ENCODE results near the gene FAM107B.
"Not testable (repeated sequence)": the region's sequence is repeated elsewhere in the genome, so short reads cannot be mapped to it uniquely, and the experiment has no call there.

Gene FAM107B

DNA sequence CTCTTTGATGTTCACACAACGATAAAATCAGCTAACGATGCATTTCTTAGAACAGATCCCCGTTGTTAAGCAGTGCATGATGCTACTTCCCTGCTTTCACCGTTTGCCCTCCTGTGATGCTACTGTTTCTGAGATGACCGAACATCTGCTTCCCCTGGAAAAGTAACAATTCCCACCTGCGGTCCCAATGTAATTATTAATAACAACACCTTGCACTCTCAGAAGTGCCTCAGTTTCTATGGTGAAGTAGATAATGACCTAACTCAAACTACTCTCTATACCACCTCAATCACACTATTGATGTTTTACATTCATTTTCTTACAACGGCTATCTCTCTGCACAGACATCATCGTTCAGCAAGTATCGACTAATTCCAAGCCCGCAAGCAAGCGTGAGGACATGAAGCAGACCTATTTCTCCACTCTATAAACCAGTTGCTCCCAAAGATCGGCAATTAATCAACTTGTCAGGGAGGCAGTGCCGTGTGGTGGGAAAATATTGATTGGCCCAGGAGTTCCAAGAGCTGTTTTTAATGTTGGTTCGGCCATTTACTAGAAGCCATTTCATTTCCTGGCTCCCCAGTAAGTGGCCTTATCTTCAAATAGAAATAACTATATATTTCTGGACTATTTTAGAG, 42.7 kb downstream of the FAM107B start:
- no peak for DNase-seq

GRCh38 chr10:14728346-14728745, 46.4 kb downstream of the FAM107B start:
- DNase-seq, result no peak

DNA sequence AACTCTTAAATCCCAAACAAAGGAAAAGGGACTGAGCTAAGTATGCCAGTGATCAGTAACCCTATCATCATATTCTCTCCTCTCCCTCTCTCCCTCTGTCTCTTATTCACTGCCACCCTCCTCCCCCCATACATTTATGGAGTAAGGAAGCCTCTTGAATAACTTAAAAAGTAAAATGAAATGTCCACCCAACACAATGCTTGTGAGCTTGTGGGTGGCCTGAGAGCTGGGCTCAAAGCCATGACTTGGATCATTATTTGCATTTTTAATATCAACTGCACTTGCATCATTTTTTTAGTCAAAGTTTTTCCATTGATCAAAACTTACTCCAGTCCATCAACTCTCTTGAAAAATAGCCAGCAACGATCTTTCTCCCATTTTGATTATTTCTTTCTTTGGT, 46.8 kb downstream of the FAM107B start:
- no peak for DNase-seq

DNA sequence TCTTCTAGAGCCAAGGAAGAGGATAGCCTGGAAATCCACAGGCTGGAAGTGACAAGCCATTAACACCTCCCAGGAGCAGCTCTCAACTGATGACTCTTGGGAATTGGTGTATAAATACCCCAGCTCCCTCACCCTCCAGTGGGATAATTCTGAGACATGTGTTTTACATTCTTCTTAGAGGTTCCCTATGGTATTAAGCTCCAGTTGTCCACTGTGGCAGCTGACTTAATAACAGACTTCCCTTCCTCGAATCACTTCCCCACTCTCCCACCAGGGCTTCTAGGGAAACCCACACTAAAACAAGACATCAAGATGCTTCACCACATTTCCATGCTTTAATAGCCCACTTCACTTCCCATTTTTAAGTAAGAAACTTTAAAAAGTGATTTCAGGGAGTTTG, 47.2 kb downstream of the FAM107B start:
- DNase-seq, result no peak

- DNase-seq, result no peak
Measured at GRCh38 chr10:14724931-14725330, 49.8 kb downstream of the FAM107B start.

- no peak for DNase-seq
Measured at GRCh38 chr10:14723052-14723689, 51.5 kb downstream of the FAM107B start.

DNA sequence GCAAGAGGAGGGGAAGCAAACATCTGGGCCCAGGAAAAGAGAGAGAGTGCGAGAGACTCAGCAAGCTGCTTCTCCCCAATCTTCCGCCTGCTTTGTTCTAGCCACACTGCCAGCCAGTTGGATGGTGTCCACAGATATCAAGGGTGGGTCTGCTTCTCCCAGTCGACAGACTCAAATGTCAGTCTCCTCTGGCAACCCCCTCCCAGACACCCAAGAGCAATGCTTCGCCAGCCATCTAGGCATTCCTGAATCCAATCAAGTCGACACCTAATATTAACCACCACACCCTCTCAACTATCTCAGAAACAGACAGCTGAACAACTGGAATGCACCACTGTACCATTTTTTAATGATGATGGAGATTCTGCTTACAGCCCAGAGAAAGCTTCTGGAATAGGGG, 57.1 kb downstream of the FAM107B start:
- DNase-seq, result no peak

- no peak for DNase-seq
Measured at GRCh38 chr10:14712991-14713424, 61.7 kb downstream of the FAM107B start.

- not testable (repeated sequence) for DNase-seq
Measured at GRCh38 chr10:14709344-14709743, 65.4 kb downstream of the FAM107B start.

DNA sequence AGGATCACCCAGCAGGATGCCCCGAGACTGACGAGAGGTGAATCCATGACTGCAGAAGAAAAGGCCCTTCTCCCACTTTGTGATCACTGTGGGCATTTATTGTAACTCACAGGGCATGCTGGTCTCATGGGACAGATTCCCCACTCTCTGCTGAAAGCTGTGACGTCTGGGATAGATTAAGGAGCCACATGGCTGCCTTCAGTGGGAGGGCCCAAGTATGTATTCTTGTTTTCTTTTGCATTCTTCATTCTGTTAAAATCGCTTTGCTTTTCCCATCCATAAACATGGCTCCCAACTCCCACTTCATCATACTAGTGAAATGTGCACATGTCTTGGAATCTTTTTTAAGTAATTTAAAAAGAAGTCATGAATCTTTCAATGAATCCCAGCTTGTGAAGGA, 67.2 kb downstream of the FAM107B start:
- DNase-seq, result no peak

GRCh38 chr10:14705548-14706230, 69.0 kb downstream of the FAM107B start:
- no peak for DNase-seq

DNA sequence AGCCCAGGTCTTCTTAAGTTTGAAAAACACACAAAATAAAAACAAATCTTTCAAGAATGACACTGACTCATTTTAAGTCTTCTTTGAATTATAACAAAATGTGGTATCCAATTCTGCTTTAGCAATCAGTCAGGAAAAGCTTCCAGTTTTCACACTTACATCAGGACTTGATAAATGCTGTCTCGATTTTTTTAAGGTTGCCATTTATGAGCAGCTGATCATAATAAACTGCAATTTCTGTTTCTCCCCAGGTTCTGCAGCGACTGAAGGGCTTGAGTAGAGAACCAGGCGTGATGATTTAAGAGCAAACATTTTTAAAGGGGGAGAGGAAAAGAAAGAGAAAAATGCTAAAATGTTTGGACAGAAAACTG, 71.1 kb downstream of the FAM107B start:
- DNase-seq, result no peak

GRCh38 chr10:14701466-14701865, 73.2 kb downstream of the FAM107B start:
- DNase-seq, result no peak

DNA sequence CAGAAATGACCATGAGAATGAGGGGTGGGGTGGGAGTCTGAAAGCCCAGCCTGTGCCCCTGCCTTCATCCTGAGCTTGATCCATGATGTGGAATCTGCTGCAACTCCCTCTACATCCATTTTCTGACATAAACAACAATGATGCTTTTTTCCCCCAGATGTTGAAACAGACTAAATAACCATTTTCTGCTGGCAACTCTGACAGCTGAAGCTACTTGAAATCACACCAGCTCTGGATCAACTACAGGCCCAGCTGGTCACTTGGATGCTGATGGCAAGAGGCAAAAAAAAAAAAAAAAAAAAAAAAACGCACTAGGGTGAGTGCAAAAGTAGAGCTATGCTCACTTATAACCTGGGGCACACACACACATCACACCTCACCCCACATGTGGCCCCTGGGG, 74.2 kb downstream of the FAM107B start:
- no peak for DNase-seq

DNA sequence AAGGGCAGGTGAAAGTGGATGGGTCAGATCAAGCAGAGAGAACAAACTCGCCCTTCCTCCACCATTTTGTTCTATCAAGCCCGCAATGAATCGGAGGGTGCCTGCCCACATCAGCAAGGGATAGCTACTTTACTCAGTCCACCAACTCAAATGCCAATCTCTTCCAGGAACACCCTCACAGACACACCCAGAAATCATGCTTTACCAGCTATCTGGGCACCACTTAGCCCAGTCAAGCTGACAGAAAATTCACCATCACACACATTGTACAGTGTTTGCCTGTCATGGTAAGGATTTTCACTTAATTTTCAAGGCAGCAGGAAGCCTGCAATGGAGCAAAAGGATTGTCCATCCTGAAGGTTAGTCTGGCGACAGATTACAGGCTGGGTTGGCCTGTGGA, 75.2 kb downstream of the FAM107B start:
- no peak for DNase-seq

DNA sequence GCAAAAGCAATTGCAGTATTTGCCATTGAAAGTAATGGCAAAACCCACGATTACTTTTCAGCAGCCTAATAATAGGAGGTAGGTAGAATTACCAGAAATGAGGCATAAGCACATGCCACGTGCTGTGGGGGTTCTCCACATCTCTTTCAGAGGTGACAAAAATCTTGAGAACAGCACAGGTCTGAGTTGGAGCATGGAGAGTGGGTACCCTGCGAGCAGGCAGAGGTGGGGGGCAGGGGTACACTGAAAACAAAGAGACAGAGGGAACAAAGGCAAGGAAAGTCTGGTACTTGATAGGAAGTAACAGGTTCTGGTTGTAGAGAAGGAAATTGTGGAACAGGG, 75.9 kb downstream of the FAM107B start:
- DNase-seq, result no peak

- no peak for DNase-seq
Measured at GRCh38 chr10:14698111-14698828, 76.4 kb downstream of the FAM107B start.

GRCh38 chr10:14697281-14697680, 77.4 kb downstream of the FAM107B start:
- DNase-seq, result no peak

DNA sequence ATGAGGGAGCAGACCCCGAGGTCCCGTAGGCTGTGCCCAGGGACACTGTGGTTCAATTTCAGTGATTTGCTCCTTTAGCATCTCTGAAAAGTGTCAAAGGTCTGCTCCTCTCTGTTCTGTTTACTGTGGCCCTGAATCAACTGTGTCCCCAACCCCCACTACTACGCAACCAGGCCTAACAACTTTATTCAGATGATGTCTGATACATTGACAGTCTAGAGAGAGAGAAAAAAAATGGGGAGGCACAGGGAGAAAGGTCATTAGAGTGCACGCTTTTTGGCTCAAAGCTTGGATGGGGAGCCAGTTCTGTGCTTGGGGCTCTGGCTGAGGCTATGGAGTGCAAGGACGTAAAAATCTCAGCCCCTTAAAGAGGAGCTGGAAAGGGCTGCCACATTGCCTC, 77.9 kb downstream of the FAM107B start:
- no peak for DNase-seq

DNA sequence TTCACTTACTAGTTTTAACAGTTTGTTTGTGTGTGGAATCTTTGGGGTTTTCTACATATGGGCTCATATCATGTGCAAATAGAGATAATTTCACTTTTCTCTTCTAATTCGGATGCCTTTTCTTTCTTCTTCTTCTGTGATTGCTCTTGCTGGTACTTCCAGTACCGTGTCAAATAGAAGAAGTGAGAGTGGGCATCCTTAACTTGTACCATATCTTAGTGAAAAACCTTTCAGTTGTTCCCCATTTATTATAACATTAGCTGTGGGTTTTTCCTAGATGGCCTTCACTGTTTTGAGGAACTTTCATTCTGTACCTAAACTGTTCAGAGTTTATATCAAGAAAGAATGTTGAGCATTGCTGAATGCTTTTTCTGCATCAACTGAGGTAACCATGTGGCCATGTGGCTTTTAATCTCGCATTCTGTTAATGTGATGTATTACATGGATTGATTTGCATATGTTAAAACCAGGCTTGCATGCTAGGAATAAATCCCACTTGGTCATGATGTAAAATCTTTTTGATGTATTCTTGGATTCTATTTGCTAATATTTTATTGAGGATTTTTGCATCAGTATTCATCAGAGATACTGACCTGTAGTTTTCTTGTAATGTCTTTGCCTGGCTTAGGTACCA, 78.7 kb downstream of the FAM107B start:
- DNase-seq, result no peak

DNA sequence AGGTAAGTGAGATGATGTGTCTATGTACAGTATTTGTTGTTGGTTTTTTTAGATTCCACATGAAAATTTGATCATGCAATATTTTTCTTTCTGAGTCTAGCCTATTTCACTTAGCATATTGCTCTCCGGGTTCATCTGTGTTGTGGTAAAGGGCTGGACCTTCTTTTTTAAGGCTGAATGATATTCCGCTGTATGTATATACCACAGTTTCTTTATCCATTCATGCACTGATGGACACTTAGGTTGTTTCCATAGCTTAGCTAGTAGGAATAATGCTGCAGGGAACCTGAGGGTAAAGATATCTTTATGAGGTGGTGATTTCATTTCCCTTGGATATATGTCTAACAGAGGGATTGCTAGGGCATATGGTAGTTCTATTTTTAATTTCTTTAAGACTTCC, 80.8 kb downstream of the FAM107B start:
- DNase-seq, result no peak

GRCh38 chr10:14692344-14693076, 82.2 kb downstream of the FAM107B start:
- DNase-seq, result no peak

DNA sequence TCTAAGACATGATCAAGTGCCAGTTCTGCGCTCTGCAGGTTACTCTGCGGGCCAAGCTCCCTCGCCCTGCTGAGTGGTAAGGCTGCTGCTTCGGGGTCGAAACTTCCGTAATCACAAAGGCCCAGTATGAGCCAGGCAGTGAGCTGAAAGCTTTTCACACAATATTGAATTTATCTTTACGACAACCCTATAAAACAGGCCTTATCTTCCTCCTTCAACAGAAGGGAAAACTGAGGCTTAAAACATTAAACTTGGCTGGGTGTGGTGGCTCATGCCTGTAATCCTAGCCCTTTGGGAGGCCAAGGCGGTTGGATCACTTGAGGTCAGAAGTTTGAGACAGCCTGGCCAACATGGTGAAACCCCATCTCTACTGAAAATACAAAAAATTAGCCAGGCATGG, 83.3 kb downstream of the FAM107B start:
- no peak for DNase-seq

All from kidney glomerular epithelial cell (primary cell).